ENCODE data around the gene OR11H7.

- no peak for TF ChIP-seq POLR2A (IDR thresholded peaks at IDR 0.05; ENCODE audit: extremely low read depth, insufficient read length)
- no peak for TF ChIP-seq CTCF (IDR thresholded peaks at IDR 0.05; ENCODE audit: low read depth, low read length)
- TF ChIP-seq, protein P1, sequence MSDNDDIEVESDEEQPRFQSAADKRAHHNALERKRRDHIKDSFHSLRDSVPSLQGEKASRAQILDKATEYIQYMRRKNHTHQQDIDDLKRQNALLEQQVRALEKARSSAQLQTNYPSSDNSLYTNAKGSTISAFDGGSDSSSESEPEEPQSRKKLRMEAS (IDR thresholded peaks at IDR 0.05; ENCODE audit: low read depth, low read length) = no peak
- no peak for TF ChIP-seq MYC (IDR thresholded peaks at IDR 0.05; ENCODE audit: low read depth, low read length)
Measured at GRCh38 chr14:20190596-20190995, 38.2 kb upstream of the OR11H7 start, which contains the start of gene OR11G2.

Measured in NB4 (cell line).